Osteoblast (primary cell): ENCODE results near the gene KDM1B. TPM values are rescaled to one million over a fixed set of nuclear protein-coding genes. Genes with fewer than 3 reads are reported as not detected.

Source experiments
- DNase-seq: peaks from one replicate; pipeline ENCODE4 v3.0.0; 2011; ENCODE audit warnings: low spot score, mixed read lengths; ENCODE audit not compliant: insufficient read length; ENCODE audit errors: missing footprints
- H2AFZ ChIP-seq: 2 replicates; pipeline ENCODE4 v1.6.0; 2011; ENCODE audit warnings: mild to moderate bottlenecking, low read length
- H3K27ac ChIP-seq: 2 replicates; pipeline ENCODE4 v1.5.1; 2011; ENCODE audit warnings: mild to moderate bottlenecking, low read depth, low read length, moderate library complexity
- H3K27me3 ChIP-seq: 2 replicates; pipeline ENCODE4 v1.6.0; 2012; ENCODE audit warnings: mild to moderate bottlenecking, control low read depth, inconsistent platforms, low read length, moderate library complexity; ENCODE audit not compliant: insufficient read depth
- H3K36me3 ChIP-seq: 2 replicates; pipeline ENCODE4 v1.5.1; 2011; ENCODE audit warnings: mild to moderate bottlenecking, low read length, control low read depth, moderate library complexity; ENCODE audit not compliant: insufficient read depth
- H3K4me1 ChIP-seq: 2 replicates; pipeline ENCODE4 v1.5.1; 2011; ENCODE audit warnings: mild to moderate bottlenecking, low read length, control low read depth, moderate library complexity; ENCODE audit not compliant: insufficient read depth
- H3K4me2 ChIP-seq: 2 replicates; pipeline ENCODE4 v1.6.0; 2011; ENCODE audit warnings: mild to moderate bottlenecking, low read length; ENCODE audit not compliant: insufficient read depth
- H3K4me3 ChIP-seq: fragments of 200-600 bp; sonication (generic); 3 replicates; pipeline ENCODE4 v1.5.1; 2012; ENCODE audit warnings: mild to moderate bottlenecking, low read length, inconsistent platforms; ENCODE audit not compliant: insufficient read depth
- H3K79me2 ChIP-seq: 2 replicates; pipeline ENCODE4 v1.6.0; 2012; ENCODE audit warnings: mild to moderate bottlenecking, low read length, control low read depth, inconsistent platforms; ENCODE audit not compliant: insufficient read depth
- H3K9me3 ChIP-seq: 2 replicates; pipeline ENCODE4 v1.5.1; 2011; ENCODE audit warnings: low read depth, low read length, control low read depth
- H4K20me1 ChIP-seq: 2 replicates; pipeline ENCODE4 v1.6.0; 2012; ENCODE audit warnings: mild to moderate bottlenecking, low read length, control low read depth; ENCODE audit not compliant: insufficient read depth
- total RNA-seq: library from RNA; depleted of rRNA; stranded (reverse); fragments of >200 nt; gene quantifications from 2 replicates; pipeline ENCODE4 v1.2.3, GENCODE V29; 2012
- TF ChIP-seq, protein P1 (sequence below): IDR thresholded peaks from 2 replicates; pipeline ENCODE4 v1.5.1; 2011; ENCODE audit warnings: mild to moderate bottlenecking, low read depth, low read length, moderate library complexity; ENCODE audit errors: extremely low read depth

The KDM1B gene
- total RNA-seq, 1 donor = 17.7 TPM

DNA sequence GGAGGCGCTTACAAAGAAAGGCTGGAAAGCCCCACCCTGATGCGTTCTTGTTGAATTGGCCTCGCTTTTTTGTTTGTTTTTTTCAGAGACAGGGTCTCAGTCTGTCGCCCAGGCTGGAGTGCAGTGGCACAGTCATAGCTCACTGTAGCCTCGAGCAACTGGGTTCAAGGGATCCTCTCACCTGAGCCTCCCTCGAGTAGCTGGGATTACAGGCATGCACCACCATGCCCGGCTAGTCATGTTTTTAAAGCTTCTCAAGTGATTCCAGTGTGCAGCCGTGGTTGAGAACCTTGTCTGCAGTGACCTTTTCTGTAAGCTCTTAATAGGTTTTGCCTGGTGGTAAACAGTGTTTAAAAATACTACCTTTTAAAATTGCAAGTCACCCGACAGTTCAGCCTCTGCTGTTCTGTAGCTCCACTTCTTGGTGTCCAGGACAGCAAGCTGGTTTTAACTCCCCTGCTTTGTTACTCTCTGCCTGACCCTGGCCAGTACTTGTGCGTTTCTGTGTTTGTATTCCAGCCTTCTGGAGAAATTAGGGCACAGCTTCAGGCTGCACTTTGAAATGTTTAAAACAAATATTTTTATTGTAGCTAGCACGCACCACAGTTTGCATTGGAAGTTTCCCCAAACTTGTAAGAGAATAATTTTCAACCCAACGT is 54.4 kb downstream of the KDM1B start:
- Histone ChIP-seq H3K4me3 (no peak overlapping the region), H3K79me2 (no peaks in the 10 kb centered on the region), H3K9me3 (no peaks in the 10 kb centered on the region), H3K27ac (no peak overlapping the region), H2AFZ (no peak overlapping the region), H3K36me3 (peaks cover 11% of the 10 kb centered on the region), H3K4me1 (peaks cover 4% of the 10 kb centered on the region), H3K27me3 (no peaks in the 10 kb centered on the region), H3K4me2 (no peak overlapping the region), H4K20me1 (no peaks in the 10 kb centered on the region)
- peak; percentile 54 for DNase-seq
- TF ChIP-seq, protein P1, sequence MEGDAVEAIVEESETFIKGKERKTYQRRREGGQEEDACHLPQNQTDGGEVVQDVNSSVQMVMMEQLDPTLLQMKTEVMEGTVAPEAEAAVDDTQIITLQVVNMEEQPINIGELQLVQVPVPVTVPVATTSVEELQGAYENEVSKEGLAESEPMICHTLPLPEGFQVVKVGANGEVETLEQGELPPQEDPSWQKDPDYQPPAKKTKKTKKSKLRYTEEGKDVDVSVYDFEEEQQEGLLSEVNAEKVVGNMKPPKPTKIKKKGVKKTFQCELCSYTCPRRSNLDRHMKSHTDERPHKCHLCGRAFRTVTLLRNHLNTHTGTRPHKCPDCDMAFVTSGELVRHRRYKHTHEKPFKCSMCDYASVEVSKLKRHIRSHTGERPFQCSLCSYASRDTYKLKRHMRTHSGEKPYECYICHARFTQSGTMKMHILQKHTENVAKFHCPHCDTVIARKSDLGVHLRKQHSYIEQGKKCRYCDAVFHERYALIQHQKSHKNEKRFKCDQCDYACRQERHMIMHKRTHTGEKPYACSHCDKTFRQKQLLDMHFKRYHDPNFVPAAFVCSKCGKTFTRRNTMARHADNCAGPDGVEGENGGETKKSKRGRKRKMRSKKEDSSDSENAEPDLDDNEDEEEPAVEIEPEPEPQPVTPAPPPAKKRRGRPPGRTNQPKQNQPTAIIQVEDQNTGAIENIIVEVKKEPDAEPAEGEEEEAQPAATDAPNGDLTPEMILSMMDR = no peak

DNA sequence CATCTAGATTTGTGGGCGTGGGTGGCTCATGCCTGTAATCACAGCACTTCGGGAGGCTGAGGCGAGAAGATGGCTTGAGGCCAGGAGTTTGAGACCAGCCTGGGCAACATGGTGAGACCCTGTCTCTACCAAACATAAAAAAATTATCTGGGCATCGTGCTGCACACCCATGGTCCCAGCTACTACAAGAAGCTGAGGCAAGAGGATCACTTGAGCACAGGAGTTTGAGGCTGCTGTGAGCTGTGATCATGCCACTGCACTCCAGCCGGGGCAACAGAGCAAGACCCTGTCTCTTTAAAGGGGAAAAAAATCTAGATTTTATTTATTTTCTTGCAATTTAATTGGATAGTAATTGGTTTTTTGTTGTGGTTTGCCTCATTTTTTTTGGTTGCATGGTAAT is 55.5 kb downstream of the KDM1B start:
- H2AFZ ChIP-seq = no peak overlapping the region
- H3K9me3 ChIP-seq = no peaks in the 10 kb centered on the region
- H3K4me3 ChIP-seq = no peak overlapping the region
- H3K4me1 ChIP-seq = peaks cover under 1% of the 10 kb centered on the region
- no peak for DNase-seq
- peaks cover 15% of the 10 kb centered on the region for H3K36me3 ChIP-seq
- H3K27me3 ChIP-seq = no peaks in the 10 kb centered on the region
- TF ChIP-seq, protein P1 = no peak
- no peak overlapping the region for H3K4me2 ChIP-seq
- H3K79me2 ChIP-seq = no peaks in the 10 kb centered on the region
- H3K27ac ChIP-seq = no peak overlapping the region
- H4K20me1 ChIP-seq = no peaks in the 10 kb centered on the region

DNA sequence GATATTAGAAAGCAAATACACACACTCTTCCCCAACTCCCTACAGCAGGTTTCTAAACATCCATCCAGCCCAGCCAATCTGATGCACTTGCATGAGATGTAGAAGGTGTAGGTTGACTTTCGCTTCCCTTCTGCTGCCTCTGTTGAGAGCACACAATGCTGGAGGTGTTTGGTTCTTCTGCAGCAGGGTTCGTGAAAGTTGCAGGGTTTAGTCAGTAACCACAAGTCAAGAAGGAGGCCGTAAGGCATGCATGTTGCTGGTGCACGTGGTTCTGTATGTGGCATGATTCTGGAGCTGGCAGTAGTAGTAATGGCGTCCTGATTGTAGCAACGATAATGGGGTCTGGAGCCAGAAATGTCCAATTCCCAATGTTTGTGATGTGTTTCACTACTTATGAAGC is 56.1 kb downstream of the KDM1B start:
- H2AFZ ChIP-seq = no peak overlapping the region
- no peaks in the 10 kb centered on the region for H4K20me1 ChIP-seq
- no peak overlapping the region for H3K27ac ChIP-seq
- H3K9me3 ChIP-seq = no peaks in the 10 kb centered on the region
- DNase-seq = no peak
- no peaks in the 10 kb centered on the region for H3K27me3 ChIP-seq
- TF ChIP-seq, protein P1 = no peak
- H3K36me3 ChIP-seq = peaks cover 15% of the 10 kb centered on the region
- no peaks in the 10 kb centered on the region for H3K79me2 ChIP-seq
- H3K4me3 ChIP-seq = no peak overlapping the region
- H3K4me2 ChIP-seq = no peak overlapping the region
- H3K4me1 ChIP-seq = peaks cover 7% of the 10 kb centered on the region

DNA sequence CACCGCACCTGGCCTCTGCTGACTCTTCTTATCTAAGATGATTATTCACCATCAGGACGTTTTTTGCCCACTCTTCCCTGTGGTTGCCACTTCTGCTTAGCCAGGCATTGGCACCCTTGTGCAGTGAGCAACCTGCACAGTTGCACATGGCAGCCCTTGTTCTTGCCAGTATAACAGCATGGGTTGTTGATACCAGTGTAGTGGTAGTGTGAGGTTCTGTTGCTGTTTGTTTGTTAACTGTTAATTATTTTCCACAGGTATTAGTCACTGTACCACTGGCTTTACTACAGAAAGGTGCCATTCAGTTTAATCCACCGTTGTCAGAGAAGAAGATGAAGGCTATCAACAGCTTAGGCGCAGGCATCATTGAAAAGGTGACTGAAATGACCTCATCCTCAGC is 57.0 kb downstream of the KDM1B start:
- no peak overlapping the region for H3K4me3 ChIP-seq
- no peaks in the 10 kb centered on the region for H3K9me3 ChIP-seq
- H4K20me1 ChIP-seq = no peaks in the 10 kb centered on the region
- no peak overlapping the region for H3K27ac ChIP-seq
- TF ChIP-seq, protein P1 = no peak
- peaks cover 15% of the 10 kb centered on the region for H3K36me3 ChIP-seq
- no peak for DNase-seq
- no peak overlapping the region for H2AFZ ChIP-seq
- peaks cover 9% of the 10 kb centered on the region for H3K4me1 ChIP-seq
- H3K79me2 ChIP-seq = no peaks in the 10 kb centered on the region
- H3K4me2 ChIP-seq = no peak overlapping the region
- no peaks in the 10 kb centered on the region for H3K27me3 ChIP-seq
